HG03432 (cell line): ENCODE data around the gene SRPK1.

ENCODE experiments used
- ATAC-seq: cut with Tn5 transposase; IDR thresholded peaks from one replicate; pipeline ENCODE4 v1.9.1; 2021; ENCODE audit warnings: mild to moderate bottlenecking, moderate library complexity; ENCODE audit not compliant: unreplicated experiment

SRPK1 gene

GRCh38 chr6:35829306-35829705 is 91.6 kb downstream of the SRPK1 start:
- ATAC-seq: no peak

DNA sequence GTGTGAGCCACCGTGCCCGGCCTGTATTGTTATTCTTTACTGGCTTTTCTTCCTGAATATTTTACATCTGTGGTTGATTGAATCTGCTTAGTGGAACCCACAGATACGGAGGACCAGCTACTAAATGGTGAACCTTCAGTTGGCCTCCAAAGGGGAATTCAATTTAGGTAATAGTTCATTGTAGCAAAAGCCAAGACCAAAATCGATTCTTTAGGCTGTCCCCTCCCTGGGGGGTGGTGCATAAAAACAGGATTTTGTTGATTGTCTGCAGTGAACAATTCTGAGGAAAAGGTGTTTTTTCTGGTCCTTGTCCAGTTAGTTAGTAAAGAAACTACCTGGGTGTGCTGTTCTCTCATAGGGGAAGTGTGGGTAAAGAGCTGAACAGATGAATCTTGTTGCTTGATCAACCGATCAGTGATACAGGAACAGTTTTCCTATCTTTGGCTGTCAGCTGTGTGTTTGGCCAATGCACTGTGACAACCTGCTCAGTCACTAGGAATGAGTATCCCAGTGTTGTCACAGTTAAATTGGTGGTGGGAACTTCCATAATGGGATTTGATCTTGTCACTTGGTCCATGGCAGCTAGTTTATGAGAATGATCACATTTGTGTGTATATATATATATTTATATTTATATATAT is 96.2 kb downstream of the SRPK1 start:
- ATAC-seq: no peak

- no peak for ATAC-seq
These were observed 97.3 kb downstream of the SRPK1 start for GRCh38 chr6:35823601-35824000.

- no peak for ATAC-seq
These were observed 103.4 kb downstream of the SRPK1 start for GRCh38 chr6:35817515-35817914.

- ATAC-seq: no peak
These were observed 109.3 kb downstream of the SRPK1 start for GRCh38 chr6:35811699-35811995.

DNA sequence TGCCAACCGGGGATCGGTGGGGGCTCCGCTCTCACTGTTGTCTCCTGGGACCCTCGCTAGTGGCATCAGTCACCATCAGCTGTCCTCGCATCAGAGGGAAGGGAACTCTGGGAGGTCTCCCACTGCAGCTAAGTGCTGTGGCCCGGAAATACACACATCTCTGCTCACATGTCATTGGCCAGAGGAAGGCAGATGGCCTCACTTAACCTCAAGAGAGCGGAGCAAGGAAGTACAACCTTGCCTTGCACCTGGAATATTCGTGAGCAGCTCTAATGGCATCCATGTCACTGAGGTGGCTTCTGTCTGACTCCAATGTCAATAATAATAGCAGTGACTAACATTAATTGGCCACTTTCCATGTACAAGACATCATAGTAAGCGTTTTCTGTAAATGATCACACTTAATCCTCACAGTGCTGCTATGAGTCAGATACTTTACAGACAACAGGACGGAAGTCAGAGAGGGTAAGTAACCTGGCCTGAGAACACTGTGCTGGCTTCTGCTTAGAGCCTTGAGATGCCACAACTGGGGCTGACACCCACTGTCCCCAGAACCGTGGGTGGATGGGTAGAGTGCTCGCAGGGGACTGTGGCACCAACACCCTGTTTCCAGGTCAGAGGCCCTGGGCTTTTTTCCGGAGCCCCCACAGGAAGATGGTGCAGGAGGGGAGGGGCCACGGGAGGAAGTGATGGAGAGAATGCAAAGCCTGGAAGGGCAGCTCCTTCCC is 109.8 kb downstream of the SRPK1 start:
- ATAC-seq: no peak

- no peak for ATAC-seq
These were observed 111.1 kb downstream of the SRPK1 start for GRCh38 chr6:35809809-35810208.

DNA sequence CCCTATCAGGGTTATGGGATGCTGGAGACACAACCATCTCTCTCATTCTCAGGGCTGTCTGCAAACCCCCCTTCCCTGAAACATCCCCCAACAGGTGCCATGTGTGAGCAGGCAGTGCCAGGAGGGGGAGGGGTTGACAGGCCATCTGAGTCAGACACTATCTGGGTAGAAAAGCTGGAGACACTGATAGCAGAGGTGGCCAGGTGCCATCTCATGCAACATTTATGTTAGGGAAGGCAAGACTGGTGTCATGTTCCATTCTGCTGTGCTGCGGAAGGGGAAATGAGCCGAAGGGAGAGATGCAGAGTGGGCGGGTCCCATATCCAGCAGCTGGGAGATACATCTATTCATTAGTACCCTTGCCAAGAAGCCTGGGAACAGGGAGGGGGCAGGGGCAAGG is 112.2 kb downstream of the SRPK1 start:
- ATAC-seq: no peak

- no peak for ATAC-seq
These were observed 115.7 kb downstream of the SRPK1 start, which contains the start of gene LHFPL5 for GRCh38 chr6:35804996-35805736. LHFPL5 (plus strand) TSS chr6:35805352; CDS start chr6:35805671, 319 bp downstream.

GRCh38 chr6:35801148-35801547 is 119.8 kb downstream of the SRPK1 start:
- no peak for ATAC-seq

GRCh38 chr6:35798706-35799105 is 122.2 kb downstream of the SRPK1 start:
- no peak for ATAC-seq

DNA sequence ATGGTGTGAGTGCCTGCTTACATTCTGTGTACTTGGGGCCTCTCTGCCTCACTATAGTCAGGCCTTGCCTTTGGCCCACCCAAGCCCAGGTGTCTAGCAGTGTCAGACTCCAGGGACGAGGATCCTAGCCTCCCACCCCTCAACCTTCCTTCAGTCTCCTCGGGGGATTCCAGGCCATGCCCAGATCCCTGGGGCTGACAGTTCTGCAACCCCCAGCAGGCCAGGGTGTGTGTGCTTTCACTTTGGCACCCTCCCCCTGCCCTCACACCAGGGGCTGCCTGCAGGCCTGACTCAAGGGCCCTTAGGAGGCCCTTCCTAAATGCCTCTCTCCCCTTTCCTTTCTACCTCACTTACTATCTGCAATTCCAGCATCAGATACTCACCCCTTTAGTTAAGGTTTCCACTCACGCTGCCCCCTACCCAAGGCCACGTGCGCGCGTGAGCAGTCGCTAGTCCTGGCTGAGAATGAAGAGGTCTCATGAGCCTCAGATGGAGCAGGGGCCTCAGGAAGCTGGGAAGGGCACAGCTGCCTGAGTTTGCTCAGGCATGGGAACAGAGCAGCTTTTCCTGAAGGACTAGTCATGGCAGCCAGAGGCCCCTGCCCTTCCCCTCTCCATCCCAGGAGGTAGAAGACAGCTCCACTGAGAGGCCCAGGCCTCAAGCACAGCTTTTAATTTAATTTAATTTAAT is 122.9 kb downstream of the SRPK1 start:
- ATAC-seq: no peak

DNA sequence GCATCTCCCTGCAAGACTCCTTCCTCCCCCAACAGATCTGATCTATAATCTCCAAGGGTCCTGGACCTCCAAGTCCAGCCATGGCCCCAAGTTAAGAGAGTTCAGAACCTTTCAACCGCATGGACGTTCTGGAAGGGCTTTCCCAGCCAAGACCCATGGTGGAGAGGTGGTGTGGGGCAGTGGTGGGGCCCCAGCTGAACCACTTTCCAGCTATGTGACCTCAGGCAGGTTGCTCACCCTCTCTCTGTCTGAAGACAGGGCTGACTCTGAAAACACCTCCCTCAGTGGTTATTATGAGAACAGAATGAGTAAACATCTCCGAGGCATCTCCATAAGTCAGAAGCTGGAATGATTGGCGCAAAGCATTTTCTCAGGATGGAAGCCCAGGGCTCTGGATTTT is 124.7 kb downstream of the SRPK1 start:
- no peak for ATAC-seq

- ATAC-seq: no peak
These were observed 125.3 kb downstream of the SRPK1 start for GRCh38 chr6:35795453-35796071.

GRCh38 chr6:35794536-35795452 is 126.1 kb downstream of the SRPK1 start:
- no peak for ATAC-seq

- ATAC-seq: no peak
These were observed 130.2 kb downstream of the SRPK1 start for GRCh38 chr6:35790683-35791082.

GRCh38 chr6:35788423-35788982 is 132.4 kb downstream of the SRPK1 start:
- no peak for ATAC-seq

DNA sequence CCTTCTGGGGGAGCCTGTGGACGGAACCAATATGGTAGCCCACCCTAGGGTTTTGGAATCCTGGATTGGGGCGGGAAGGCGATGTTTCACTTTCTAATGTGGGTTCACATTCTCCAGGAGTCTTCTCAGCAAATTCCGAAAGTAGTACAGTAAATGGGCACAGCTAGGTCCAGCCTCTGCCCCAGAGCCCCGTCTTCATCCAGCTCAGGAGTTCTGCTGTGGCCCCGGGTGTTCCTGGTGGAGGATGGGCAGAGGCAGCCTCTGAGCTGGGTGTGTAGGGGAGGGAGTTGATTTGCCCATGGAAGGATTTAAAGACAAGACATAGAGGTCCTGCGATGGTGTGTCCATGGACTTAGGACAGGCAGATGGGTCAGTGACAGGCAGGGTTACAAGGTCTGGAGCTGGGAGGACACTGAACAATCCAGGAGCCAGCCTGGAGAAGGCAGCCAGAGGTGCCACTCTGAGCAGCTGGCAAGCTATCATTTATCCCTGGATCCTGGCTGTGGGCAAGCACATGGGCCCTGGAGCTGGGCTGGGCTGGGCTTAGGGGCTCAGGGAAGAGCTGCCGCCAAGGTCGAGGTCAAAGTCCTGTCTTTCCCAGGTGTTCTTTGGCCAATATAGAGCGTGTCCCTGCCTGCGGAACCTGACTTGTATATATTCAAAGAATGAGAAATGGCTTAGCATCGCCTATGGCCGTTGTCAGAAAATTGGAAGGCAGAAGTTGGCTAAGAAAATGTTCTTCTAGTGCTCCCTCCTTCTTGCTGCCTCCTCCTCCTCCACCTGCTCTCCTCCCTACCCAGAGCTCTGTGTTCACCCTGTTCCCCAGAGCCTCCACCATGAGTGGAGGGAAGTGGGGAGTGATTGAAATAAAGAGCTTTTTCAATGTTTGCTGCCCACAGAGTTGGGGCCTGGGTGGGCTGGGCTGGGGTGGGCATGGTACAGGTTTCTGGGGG is 133.4 kb downstream of the SRPK1 start:
- ATAC-seq: no peak

- ATAC-seq: no peak
These were observed 134.1 kb downstream of the SRPK1 start for GRCh38 chr6:35786810-35787209.
